ENCODE results near the gene ALG1L2.
"Not testable (repeated sequence)": the region's sequence is repeated elsewhere in the genome, so short reads cannot be mapped to it uniquely, and the experiment has no call there.

The ALG1L2 gene

GRCh38 chr3:130084436-130084980 lies 2.9 kb downstream of the ALG1L2 start:
- Mint-ChIP-seq H3K4me3 (no peak overlapping the region), H3K27me3 (peaks cover 8% of the 10 kb centered on the region), H3K9me3 (ENCODE audit: low read depth) (no peaks in the 10 kb centered on the region), H3K36me3 (no peaks in the 10 kb centered on the region), H3K4me1 (ENCODE audit: low read depth) (no peaks in the 10 kb centered on the region), H3K27ac (no peak overlapping the region)

- Mint-ChIP-seq H3K4me3 (no peak overlapping the region), H3K9me3 (ENCODE audit: low read depth) (no peaks in the 10 kb centered on the region), H3K27ac (no peak overlapping the region)
These were observed 4.2 kb downstream of the ALG1L2 start for GRCh38 chr3:130085881-130086280.

GRCh38 chr3:130086628-130087027 lies 5.0 kb downstream of the ALG1L2 start:
- H3K4me3 Mint-ChIP-seq; H3K27me3 Mint-ChIP-seq; H3K27ac Mint-ChIP-seq; H3K4me1 Mint-ChIP-seq (ENCODE audit: low read depth); H3K9me3 Mint-ChIP-seq (ENCODE audit: low read depth); H3K36me3 Mint-ChIP-seq: not testable (repeated sequence)

More at GRCh38 chr3:130085881-130086280, 4.2 kb downstream of the ALG1L2 start:
- Mint-ChIP-seq H3K36me3 (no peaks in the 10 kb centered on the region), H3K27me3 (peaks cover 8% of the 10 kb centered on the region), H3K4me1 (ENCODE audit: low read depth) (no peaks in the 10 kb centered on the region)

GRCh38 chr3:130088061-130088460 lies 6.4 kb downstream of the ALG1L2 start:
- H3K4me1 Mint-ChIP-seq (ENCODE audit: low read depth) = peaks cover 2% of the 10 kb centered on the region
- H3K36me3 Mint-ChIP-seq = no peaks in the 10 kb centered on the region
- no peak overlapping the region for H3K27ac Mint-ChIP-seq
- H3K9me3 Mint-ChIP-seq (ENCODE audit: low read depth) = no peaks in the 10 kb centered on the region
- H3K27me3 Mint-ChIP-seq = no peaks in the 10 kb centered on the region
- no peak overlapping the region for H3K4me3 Mint-ChIP-seq

- H3K27ac Mint-ChIP-seq; H3K27me3 Mint-ChIP-seq; H3K36me3 Mint-ChIP-seq; H3K4me3 Mint-ChIP-seq; H3K9me3 Mint-ChIP-seq (ENCODE audit: low read depth): not testable (repeated sequence)
- peaks cover 14% of the 10 kb centered on the region for H3K4me1 Mint-ChIP-seq (ENCODE audit: low read depth)
These were observed 9.1 kb downstream of the ALG1L2 start for GRCh38 chr3:130090681-130091080.

GRCh38 chr3:130091958-130092357 lies 10.3 kb downstream of the ALG1L2 start:
- Mint-ChIP-seq H3K27ac (no peak overlapping the region), H3K27me3 (no peaks in the 10 kb centered on the region), H3K9me3 (ENCODE audit: low read depth) (no peaks in the 10 kb centered on the region), H3K4me3 (no peak overlapping the region), H3K36me3 (no peaks in the 10 kb centered on the region), H3K4me1 (ENCODE audit: low read depth) (peaks cover 14% of the 10 kb centered on the region)

GRCh38 chr3:130093741-130094391 lies 12.2 kb downstream of the ALG1L2 start:
- Mint-ChIP-seq H3K36me3 (no peaks in the 10 kb centered on the region), H3K4me3 (peak overlapping the region; percentile 66), H3K27ac (peak overlapping the region; percentile 58)

GRCh38 chr3:130094491-130094941 lies 12.9 kb downstream of the ALG1L2 start:
- peaks cover 21% of the 10 kb centered on the region for H3K4me1 Mint-ChIP-seq (ENCODE audit: low read depth)
- not testable (repeated sequence) for H3K9me3 Mint-ChIP-seq (ENCODE audit: low read depth); H3K4me3 Mint-ChIP-seq; H3K27me3 Mint-ChIP-seq; H3K36me3 Mint-ChIP-seq; H3K27ac Mint-ChIP-seq

More at GRCh38 chr3:130093741-130094391, 12.2 kb downstream of the ALG1L2 start:
- H3K27me3 Mint-ChIP-seq = no peaks in the 10 kb centered on the region
- H3K4me1 Mint-ChIP-seq (ENCODE audit: low read depth) = peaks cover 21% of the 10 kb centered on the region
- no peaks in the 10 kb centered on the region for H3K9me3 Mint-ChIP-seq (ENCODE audit: low read depth)

- not testable (repeated sequence) for H3K27ac Mint-ChIP-seq; H3K4me3 Mint-ChIP-seq; H3K27me3 Mint-ChIP-seq; H3K9me3 Mint-ChIP-seq (ENCODE audit: low read depth); H3K36me3 Mint-ChIP-seq
- peaks cover 21% of the 10 kb centered on the region for H3K4me1 Mint-ChIP-seq (ENCODE audit: low read depth)
These were observed 14.2 kb downstream of the ALG1L2 start for GRCh38 chr3:130095858-130096257.

GRCh38 chr3:130097096-130097495 lies 15.5 kb downstream of the ALG1L2 start:
- H3K27me3 Mint-ChIP-seq; H3K27ac Mint-ChIP-seq; H3K4me3 Mint-ChIP-seq; H3K9me3 Mint-ChIP-seq (ENCODE audit: low read depth); H3K36me3 Mint-ChIP-seq: not testable (repeated sequence)
- peaks cover 19% of the 10 kb centered on the region for H3K4me1 Mint-ChIP-seq (ENCODE audit: low read depth)

GRCh38 chr3:130097690-130098638 lies 16.3 kb downstream of the ALG1L2 start:
- H3K4me1 Mint-ChIP-seq (ENCODE audit: low read depth) = peaks cover 19% of the 10 kb centered on the region
- H3K27ac Mint-ChIP-seq; H3K27me3 Mint-ChIP-seq; H3K9me3 Mint-ChIP-seq (ENCODE audit: low read depth); H3K36me3 Mint-ChIP-seq; H3K4me3 Mint-ChIP-seq: not testable (repeated sequence)

- not testable (repeated sequence) for H3K4me3 Mint-ChIP-seq; H3K27me3 Mint-ChIP-seq; H3K9me3 Mint-ChIP-seq (ENCODE audit: low read depth); H3K27ac Mint-ChIP-seq; H3K36me3 Mint-ChIP-seq
- H3K4me1 Mint-ChIP-seq (ENCODE audit: low read depth) = peaks cover 12% of the 10 kb centered on the region
These were observed 17.2 kb downstream of the ALG1L2 start for GRCh38 chr3:130098639-130099385.

- H3K4me3 Mint-ChIP-seq; H3K4me1 Mint-ChIP-seq (ENCODE audit: low read depth); H3K27me3 Mint-ChIP-seq; H3K27ac Mint-ChIP-seq; H3K36me3 Mint-ChIP-seq; H3K9me3 Mint-ChIP-seq (ENCODE audit: low read depth): not testable (repeated sequence)
These were observed 20.9 kb downstream of the ALG1L2 start for GRCh38 chr3:130102545-130102944.

GRCh38 chr3:130104191-130104590 lies 22.6 kb downstream of the ALG1L2 start:
- H3K27me3 Mint-ChIP-seq; H3K4me3 Mint-ChIP-seq; H3K36me3 Mint-ChIP-seq; H3K9me3 Mint-ChIP-seq (ENCODE audit: low read depth); H3K4me1 Mint-ChIP-seq (ENCODE audit: low read depth); H3K27ac Mint-ChIP-seq: not testable (repeated sequence)

All from activated naive CD8-positive, alpha-beta T cell (primary cell).